GM12878 (cell line): ENCODE data around the gene SWI5. TPM values are rescaled to one million over a fixed set of nuclear protein-coding genes. Genes with fewer than 3 reads are reported as not detected.

Source experiments
- ATAC-seq: fragments of 200-7000 bp; cut with Tn5 transposase; 3 replicates; pipeline ENCODE4 v1.9.1; 2020; ENCODE audit warnings: mild to moderate bottlenecking, moderate library complexity
- BruUV-seq: library from RNA; stranded (reverse); fragments of 400-500 nt; replicated peaks from 2 replicates; lab custom pipeline; 2021; lab: Mats Ljungman, UMichigan
- CTCF ChIA-PET: fragments of 300-600 bp; sonication (Branson Sonifier 250); formaldehyde crosslinking; extraction: SDS; loops from one replicate; lab custom pipeline; 2021; ENCODE audit warnings: inconsistent platforms; lab: Yijun Ruan, JAX
- POLR2A ChIA-PET: fragments of 350-600 bp; formaldehyde crosslinking; extraction: SDS; loops from one replicate; lab custom pipeline; 2021; ENCODE audit warnings: inconsistent platforms; lab: Charles Lee
- RAD21 ChIA-PET: fragments of 300-600 bp; sonication (Branson Sonifier 250); formaldehyde crosslinking; loops from one replicate; lab custom pipeline; 2023; ENCODE audit warnings: antibody characterized with exemption; ENCODE audit not compliant: unreplicated experiment; lab: Charles Lee
- SMC1A ChIA-PET: fragments of 300-600 bp; sonication (Branson Sonifier 250); formaldehyde crosslinking; loops from one replicate; lab custom pipeline; 2023; ENCODE audit not compliant: unreplicated experiment, uncharacterized antibody; lab: Charles Lee
- DNase-seq: peaks from one replicate; pipeline ENCODE4 v3.0.0-alpha.2; 2011; ENCODE audit warnings: low read depth, low spot score
- FAIRE-seq: peaks from 3 replicates; lab custom pipeline; 2011; peaks lifted over from hg19 to GRCh38; lab: Jason Lieb, UNC
- H2AFZ ChIP-seq: 2 replicates; pipeline ENCODE4 v1.6.0; 2011; ENCODE audit warnings: low read depth, low read length, control low read depth; ENCODE audit not compliant: control insufficient read depth
- H3K27ac ChIP-seq: 2 replicates; pipeline ENCODE4 v1.5.1; 2011; ENCODE audit warnings: control low read depth; ENCODE audit not compliant: control insufficient read depth, insufficient read depth
- H3K27me3 ChIP-seq, 2 experiments: replicated peaks in 1 of 2; 2 replicates each; pipeline versions ENCODE4 v1.6.0 to v1.6.1; 2011; ENCODE audit warnings: low read length in 1 of 2; ENCODE audit not compliant: control insufficient read depth in 2 of 2, insufficient read depth in 2 of 2
- H3K36me3 ChIP-seq, 2 experiments: 2 replicates each; pipeline ENCODE4 v1.5.1; 2011; ENCODE audit warnings: low read length in 1 of 2; ENCODE audit not compliant: control insufficient read depth in 2 of 2, insufficient read depth in 2 of 2
- H3K4me1 ChIP-seq: 2 replicates; pipeline ENCODE4 v1.6.1; 2011; ENCODE audit warnings: mild to moderate bottlenecking, low read length, moderate library complexity, mixed read lengths; ENCODE audit not compliant: control insufficient read depth, insufficient read depth
- H3K4me2 ChIP-seq: 2 replicates; pipeline ENCODE4 v1.6.0; 2011; ENCODE audit warnings: control low read depth; ENCODE audit not compliant: control insufficient read depth, insufficient read depth
- H3K4me3 ChIP-seq: fragments of 200-600 bp; sonication (generic); 2 replicates; pipeline ENCODE4 v1.5.1; 2016
- H3K79me2 ChIP-seq: 2 replicates; pipeline ENCODE4 v1.6.0; 2011; ENCODE audit warnings: low read length; ENCODE audit not compliant: control insufficient read depth, insufficient read depth
- H3K9ac ChIP-seq: 2 replicates; pipeline ENCODE4 v1.8.0; 2011; ENCODE audit warnings: low read length, control low read depth, mixed read lengths; ENCODE audit not compliant: control insufficient read depth, insufficient read depth
- H3K9me3 ChIP-seq: replicated peaks from 3 replicates; pipeline ENCODE4 v1.5.1; 2011; ENCODE audit warnings: mild to moderate bottlenecking, low read length; ENCODE audit not compliant: control insufficient read depth, insufficient read depth
- H4K20me1 ChIP-seq: 2 replicates; pipeline ENCODE4 v1.6.0; 2011; ENCODE audit not compliant: control insufficient read depth, insufficient read depth
- ATF7 ChIP-seq: fragments of 450-650 bp; IDR thresholded peaks from 2 replicates; pipeline ENCODE4 v1.6.1; 2016; ENCODE audit warnings: low read depth, mild to moderate bottlenecking
- CHD4 ChIP-seq: fragments of 200-600 bp; sonication (generic); IDR thresholded peaks from 2 replicates; pipeline ENCODE4 v1.6.1; 2016; ENCODE audit warnings: mild to moderate bottlenecking
- EED ChIP-seq: sonication (generic); IDR thresholded peaks from 2 replicates; pipeline ENCODE4 v1.6.1; 2016; ENCODE audit warnings: antibody characterized with exemption, low read depth
- HDGF ChIP-seq: fragments of 450-650 bp; IDR thresholded peaks from 2 replicates; pipeline ENCODE4 v1.6.1; 2016; ENCODE audit warnings: antibody characterized with exemption
- MLLT1 ChIP-seq: fragments of 450-650 bp; IDR thresholded peaks from 2 replicates; pipeline ENCODE4 v1.6.1; 2016; ENCODE audit warnings: mild to moderate bottlenecking
- MYB ChIP-seq: fragments of 150-350 bp; IDR thresholded peaks from 2 replicates; pipeline ENCODE4 v1.6.1; 2014; ENCODE audit warnings: mild to moderate bottlenecking, low read depth, low read length, borderline replicate concordance
- NBN ChIP-seq: fragments of 450-650 bp; IDR thresholded peaks from 2 replicates; pipeline ENCODE4 v1.6.1; 2016
- NFYA ChIP-seq: IDR thresholded peaks from 2 replicates; pipeline ENCODE4 v1.6.1; 2011; ENCODE audit warnings: low read depth, mild to moderate bottlenecking, low read length, improper control_type of control experiment, borderline replicate concordance
- NR2C2 ChIP-seq: IDR thresholded peaks from 2 replicates; pipeline ENCODE4 v1.6.1; 2011; ENCODE audit warnings: borderline replicate concordance, low read depth; ENCODE audit not compliant: control insufficient read depth, insufficient read length
- USF1 ChIP-seq: IDR thresholded peaks from 2 replicates; pipeline ENCODE4 v1.6.1; 2011; ENCODE audit warnings: borderline replicate concordance, low read depth, mild to moderate bottlenecking, moderate library complexity, mixed read lengths, low read length; ENCODE audit not compliant: insufficient read depth; ENCODE audit errors: extremely low read length
- WRNIP1 ChIP-seq: IDR thresholded peaks from 2 replicates; pipeline ENCODE4 v1.6.1; 2011; ENCODE audit warnings: low read depth, low read length, improper control_type of control experiment, borderline replicate concordance
- ZBTB33 ChIP-seq: fragments of 450-650 bp; IDR thresholded peaks from 2 replicates; pipeline ENCODE4 v1.6.1; 2017; ENCODE audit warnings: mild to moderate bottlenecking
- ZNF592 ChIP-seq: fragments of 450-650 bp; IDR thresholded peaks from 2 replicates; pipeline ENCODE4 v1.6.1; 2017; ENCODE audit warnings: mild to moderate bottlenecking, moderate library complexity
- WGBS: methylation state at CpG from one replicate; pipeline ENCODE4 v1.1.6; 2016; ENCODE audit warnings: low lambda C conversion rate; ENCODE audit not compliant: insufficient replicate concordance, insufficient coverage; ENCODE audit errors: missing lambda C conversion rate; 5-methylcytosine and 5-hydroxymethylcytosine counted together
- in situ Hi-C: fragments of 300-500 bp; cut with MboI; formaldehyde crosslinking; loops from 9 replicates; pipeline ENCODE4 v1.14.3; 2018; ENCODE audit warnings: mixed read lengths
- intact Hi-C: fragments of 100-400 bp; cut with micrococcal nuclease; formaldehyde crosslinking; loops from one replicate; pipeline ENCODE4 v1.14.2; 2022; ENCODE audit not compliant: unreplicated experiment
- polyA plus RNA-seq, 11 experiments: library from polyadenylated mRNA; depleted of rRNA in 4 of 11; unstranded in 6 of 11; stranded (reverse) in 5 of 11; fragments of >200 nt; fragmentation: Nextera tagmentation in 4 of 11; fragmentation: Illumina TruSeq in 1 of 11; extraction: Ambion mirVana in 4 of 11; extraction: Trizol in 1 of 11; gene quantifications; 1 replicate in 1 of 11; 2 replicates in 10 of 11; pipeline versions ENCODE4 v1.2.1 to v1.2.3, GENCODE V29; 2011 to 2016; ENCODE audit warnings: inconsistent platforms in 2 of 11, missing spikeins in 2 of 11, low read depth in 1 of 11
- total RNA-seq, 4 experiments: library from RNA; depleted of rRNA in 3 of 4; stranded (reverse); fragments of >200 nt in 3 of 4; fragmentation: Illumina TruSeq in 1 of 4; extraction: Trizol in 1 of 4; gene quantifications; 2 replicates each; pipeline versions ENCODE4 v1.2.1 to v1.2.3, GENCODE V29; 2013 to 2021

The SWI5 gene
- total and polyA plus RNA-seq, 10 of the 15 experiments (the other 5 are each of a cell fraction or from before 2014, with no cell fraction given) = 13.3 to 36.2 (median 18.1) TPM

GRCh38 chr9:128271112-128271511, 5.0 kb upstream of the SWI5 start (continued):
- TF ChIP-seq ZNF592 (no peak), ZBTB33 (no peak), HDGF (no peak)

GRCh38 chr9:128271512-128271911, 4.6 kb upstream of the SWI5 start:
- Histone ChIP-seq H3K4me1 (0 out of 2 replicates have a peak, but pooled peaks cover 4% of the 10 kb centered on the region), H3K9ac (no peak overlapping the region), H3K27ac (no peak overlapping the region), H3K4me3 (no peak overlapping the region), H4K20me1 (no peaks in the 10 kb centered on the region), H3K79me2 (peaks cover 17% of the 10 kb centered on the region), H3K9me3 (no peaks in the 10 kb centered on the region), H3K4me2 (no peak overlapping the region), H2AFZ (no peak overlapping the region), H3K27me3 (no peaks in the 10 kb centered on the region), H3K36me3 (peaks cover 2 to 17% of the 10 kb centered on the region in 2 experiments)
- DNase-seq = no peak
- no peak for ATAC-seq
- 79% methylated on average over 5 of the region's 5 CpGs for WGBS
- ChIA-PET CTCF (interaction anchor here (0.7 to 3.5 kb wide), 2 partner anchors 10 to 17 kb away, joined by 3 to 11 read pairs; no protein-coding TSS in a partner anchor), RAD21 (no interaction called here), SMC1A (interaction anchor here (0.6 kb wide), 1 partner anchor 130 kb away, joined by 3 read pairs; no protein-coding TSS in a partner anchor), POLR2A (no interaction called here)
- TSS peak; percentile 34 for BruUV-seq
- in situ Hi-C loops (no loop called here), intact Hi-C loops (no loop called here)
- no peak for FAIRE-seq
- no peak for TF ChIP-seq ATF7
- no peak for TF ChIP-seq USF1
- no peak for TF ChIP-seq MLLT1
- no peak for TF ChIP-seq WRNIP1
- TF ChIP-seq MYB = no peak
- TF ChIP-seq NR2C2 = no peak
- no peak for TF ChIP-seq NFYA
- no peak for TF ChIP-seq NBN
- TF ChIP-seq CHD4 = no peak
- no peak for TF ChIP-seq EED
